HG03571 (cell line): ENCODE results near the gene MMP11.

ENCODE experiments used
- ATAC-seq: cut with Tn5 transposase; IDR thresholded peaks from one replicate; pipeline ENCODE4 v1.9.1; 2021; ENCODE audit not compliant: unreplicated experiment

MMP11 gene

GRCh38 chr22:23759566-23759965, 13.1 kb upstream of the MMP11 start:
- no peak for ATAC-seq

GRCh38 chr22:23760056-23760455, 12.6 kb upstream of the MMP11 start:
- ATAC-seq = no peak

- no peak for ATAC-seq
These were observed 9.6 kb upstream of the MMP11 start, which contains the start of gene C22orf15 for GRCh38 chr22:23762842-23763578. TSS of gene C22orf15 (plus strand) at chr22:23762990. CDS start at chr22:23763307, 317 bp downstream.

GRCh38 chr22:23763579-23763945, 9.1 kb upstream of the MMP11 start:
- ATAC-seq = no peak

GRCh38 chr22:23763954-23764353, 8.7 kb upstream of the MMP11 start:
- no peak for ATAC-seq

- ATAC-seq = no peak
These were observed 7.5 kb upstream of the MMP11 start for GRCh38 chr22:23764899-23765881.

- no peak for ATAC-seq
These were observed 5.4 kb upstream of the MMP11 start for GRCh38 chr22:23767303-23767672.

GRCh38 chr22:23767673-23768548, 4.7 kb upstream of the MMP11 start, which contains the start of gene CHCHD10:
TSS of gene CHCHD10 (minus strand) at chr22:23767972. CDS start at chr22:23767874, 98 bp downstream.
- ATAC-seq = no peak

- no peak for ATAC-seq
These were observed 3.2 kb upstream of the MMP11 start for GRCh38 chr22:23769321-23769965.

- no peak for ATAC-seq
These were observed 367 bp upstream of the MMP11 start for GRCh38 chr22:23772315-23772648.

GRCh38 chr22:23773483-23774113, 949 bp downstream of the MMP11 start:
- no peak for ATAC-seq

GRCh38 chr22:23774114-23774921, 1.7 kb downstream of the MMP11 start:
- ATAC-seq = no peak

- ATAC-seq = no peak
These were observed 2.3 kb downstream of the MMP11 start for GRCh38 chr22:23774922-23775436.

GRCh38 chr22:23775779-23776375, 3.2 kb downstream of the MMP11 start:
- ATAC-seq = no peak

- ATAC-seq = no peak
These were observed 5.3 kb downstream of the MMP11 start for GRCh38 chr22:23777776-23778576.

- no peak for ATAC-seq
These were observed 5.9 kb downstream of the MMP11 start for GRCh38 chr22:23778577-23778900.

GRCh38 chr22:23779083-23779482, 6.4 kb downstream of the MMP11 start:
- ATAC-seq = no peak

- ATAC-seq = no peak
These were observed 7.1 kb downstream of the MMP11 start for GRCh38 chr22:23779731-23780130.
